Adipose tissue (tissue), 3 donors: Measurements from ENCODE around the gene CT45A5. TPM values are rescaled to one million over a fixed set of nuclear protein-coding genes. Genes with fewer than 3 reads are reported as not detected.
"Not testable (repeated sequence)": the region's sequence is repeated elsewhere in the genome, so short reads cannot be mapped to it uniquely, and the experiment has no call there.

Source experiments
- H3K27ac ChIP-seq: one replicate; pipeline ENCODE4 v1.5.1; 2013; ENCODE audit warnings: low read depth, low read length
- WGBS, 3 donors: extraction: QIAGEN DNeasy Blood & Tissue Kit; methylation state at CpG; one replicate each; pipeline ENCODE4 v1.1.7; 2013; 5-methylcytosine and 5-hydroxymethylcytosine counted together
- polyA plus RNA-seq, 3 donors: library from polyadenylated mRNA; stranded (reverse); fragments of 200-250 nt; gene quantifications; one replicate each; pipeline ENCODE4 v1.2.3, GENCODE V29; 2013
- donor health status: healthy with polysubstance abuse.
- donor health status: Bipolar disorder and iron deficiency.
- donor health status: healthy.

CT45A5 gene
- not detected for polyA plus RNA-seq

- not testable (repeated sequence) for H3K27ac ChIP-seq
- no CpG with 5 or more reads among the region's 16 CpGs for WGBS, 3 donors
Measured at GRCh38 chrX:135785403-135785802, at the start of gene CT45A5. Gene CT45A5, minus strand, starts transcription at chrX:135785503. Its CDS starts 3,774 bp downstream, at chrX:135781729.

GRCh38 chrX:135819912-135820311 is 34.6 kb upstream of the CT45A5 start, which contains the start of gene CT45A2:
Gene CT45A2, minus strand, starts transcription at chrX:135820012. Its CDS starts 3,747 bp downstream, at chrX:135816265.
- WGBS, 3 donors, result no CpG with 5 or more reads among the region's 17 CpGs
- H3K27ac ChIP-seq, result not testable (repeated sequence)

- WGBS, 3 donors, result no CpG with 5 or more reads among the region's 16 CpGs
- H3K27ac ChIP-seq, result not testable (repeated sequence)
Measured at GRCh38 chrX:135802687-135803086, 17.4 kb upstream of the CT45A5 start, which contains the start of gene CT45A6. Gene CT45A6, minus strand, starts transcription at chrX:135802787. Its CDS starts 3,794 bp downstream, at chrX:135798993.

GRCh38 chrX:135768091-135768490 is 17.2 kb downstream of the CT45A5 start, which contains the start of gene CT45A3:
Gene CT45A3, minus strand, starts transcription at chrX:135768191. Its CDS starts 3,747 bp downstream, at chrX:135764444.
- H3K27ac ChIP-seq, result not testable (repeated sequence)
- WGBS, 3 donors, result no CpG with 5 or more reads among the region's 17 CpGs

- H3K27ac ChIP-seq, result not testable (repeated sequence)
- 88 to 91% (median 89%) methylated on average over 3 to 4 of the region's 4 CpGs for WGBS, 3 donors
Measured at GRCh38 chrX:135744739-135745138, 40.6 kb downstream of the CT45A5 start.

- WGBS, 3 donors, result 86 to 90% (median 88%) methylated on average over 23 of the region's 23 CpGs
- no peak overlapping the region for H3K27ac ChIP-seq
Measured at GRCh38 chrX:135741192-135741715, 44.0 kb downstream of the CT45A5 start.

GRCh38 chrX:135740681-135741149 is 44.6 kb downstream of the CT45A5 start:
- H3K27ac ChIP-seq, result no peak overlapping the region
- WGBS, 3 donors, result 50 to 54% (median 54%) methylated on average over 18 of the region's 18 CpGs

- 39 to 47% (median 41%) methylated on average over 4 of the region's 4 CpGs for WGBS, 3 donors
- no peak overlapping the region for H3K27ac ChIP-seq
Measured at GRCh38 chrX:135737366-135738071, 47.8 kb downstream of the CT45A5 start.

- WGBS, 3 donors, result 61 to 83% (median 72%) methylated on average over 5 of the region's 5 CpGs
- H3K27ac ChIP-seq, result not testable (repeated sequence)
Measured at GRCh38 chrX:135734666-135735065, 50.6 kb downstream of the CT45A5 start.

Other genes starting within 250 kb of the CT45A5 start
- gene CT45A1, start 71.9 kb downstream of the CT45A5 start, polyA plus RNA-seq, result not detected
- gene CT45A3, start 17.3 kb downstream of the CT45A5 start, polyA plus RNA-seq, result not detected
- not detected for gene CT45A6, start 17.3 kb upstream of the CT45A5 start, polyA plus RNA-seq
- not detected for gene CT45A2, start 34.5 kb upstream of the CT45A5 start, polyA plus RNA-seq
- gene CT45A7, start 51.8 kb upstream of the CT45A5 start, polyA plus RNA-seq, result not detected
- not detected for gene CT45A8, start 69.0 kb upstream of the CT45A5 start, polyA plus RNA-seq
- gene CT45A9, start 86.3 kb upstream of the CT45A5 start, polyA plus RNA-seq, result not detected
- not detected for gene CT45A10, start 107.9 kb upstream of the CT45A5 start, polyA plus RNA-seq
- gene SAGE1, start 108.2 kb upstream of the CT45A5 start, polyA plus RNA-seq, result not detected
- gene MMGT1, start 188.5 kb upstream of the CT45A5 start, polyA plus RNA-seq, result 10 to 100 TPM in 2 of 3 donors, 1 to 10 TPM in 1; 6.9 to 13.7 (median 11.9) TPM
- gene SLC9A6, start 199.9 kb upstream of the CT45A5 start, polyA plus RNA-seq, result 1 to 10 TPM; 3.0 to 6.5 (median 6.0) TPM